Urinary bladder (tissue), 4 donors: ENCODE data around the gene ELOF1. TPM values are rescaled to one million over a fixed set of nuclear protein-coding genes. Genes with fewer than 3 reads are reported as not detected.
"Not testable (repeated sequence)": the region's sequence is repeated elsewhere in the genome, so short reads cannot be mapped to it uniquely, and the experiment has no call there.

ENCODE experiments used
- DNase-seq: peaks from one replicate; pipeline ENCODE4 v3.0.0-alpha.2; 2015; ENCODE audit errors: extremely low spot score
- H3K27ac ChIP-seq: one replicate; pipeline ENCODE4 v1.5.1; 2013; ENCODE audit warnings: low read depth, mild to moderate bottlenecking, moderate library complexity
- H3K36me3 ChIP-seq: one replicate; pipeline ENCODE4 v1.6.1; 2013; ENCODE audit warnings: mild to moderate bottlenecking, moderate library complexity; ENCODE audit not compliant: insufficient read depth
- H3K4me1 ChIP-seq: one replicate; pipeline ENCODE4 v1.6.1; 2013; ENCODE audit warnings: mild to moderate bottlenecking, moderate library complexity; ENCODE audit not compliant: insufficient read depth
- H3K4me3 ChIP-seq: one replicate; pipeline ENCODE4 v1.5.1; 2013; ENCODE audit warnings: low read depth, low read length
- WGBS: extraction: QIAGEN DNeasy Blood & Tissue Kit; methylation state at CpG from one replicate; pipeline ENCODE4 v1.1.7; 2013; 5-methylcytosine and 5-hydroxymethylcytosine counted together
- polyA plus RNA-seq: library from polyadenylated mRNA; stranded (reverse); fragments of 200-250 nt; gene quantifications from one replicate; pipeline ENCODE4 v1.2.3, GENCODE V29; 2013
- total RNA-seq: library from RNA; depleted of rRNA; stranded (reverse); fragments of >200 nt; gene quantifications from one replicate; pipeline ENCODE4 v1.2.3, GENCODE V29; 2014
- donor health status: healthy with polysubstance abuse.
- donor health status: healthy.

Gene ELOF1
- total and polyA plus RNA-seq, 2 donors, result 15.4 to 61.2 TPM

GRCh38 chr19:11578258-11579142, 19.5 kb upstream of the ELOF1 start:
- WGBS, result 13% methylated on average over 62 of the region's 62 CpGs
- Histone ChIP-seq H3K27ac (peak overlapping the region; percentile 16), H3K4me3 (peak overlapping the region; percentile 33), H3K4me1 (no peaks in the 10 kb centered on the region), H3K36me3 (no peaks in the 10 kb centered on the region)
- DNase-seq, result no peak

- WGBS, result 55% methylated on average over 18 of the region's 18 CpGs
- DNase-seq, result no peak
- peak within 1 kb of the TSS; percentile 16 for H3K27ac ChIP-seq
Measured at GRCh38 chr19:11577451-11578257, 18.6 kb upstream of the ELOF1 start, which contains the start of gene ACP5. Gene ACP5 (minus strand): TSS chr19:11577645. CDS start chr19:11577317, 328 bp downstream.

GRCh38 chr19:11576227-11576626, 17.2 kb upstream of the ELOF1 start:
- no peak overlapping the region for H3K27ac ChIP-seq
- WGBS, result 82% methylated on average over 15 of the region's 15 CpGs
- DNase-seq, result no peak
- H3K4me1 ChIP-seq, result no peaks in the 10 kb centered on the region
- H3K4me3 ChIP-seq, result no peak overlapping the region
- no peaks in the 10 kb centered on the region for H3K36me3 ChIP-seq

More at GRCh38 chr19:11577451-11578257, 18.6 kb upstream of the ELOF1 start, which contains the start of gene ACP5:
- no peaks in the 10 kb centered on the region for H3K36me3 ChIP-seq
- peak within 1 kb of the TSS; percentile 33 for H3K4me3 ChIP-seq
- H3K4me1 ChIP-seq, result no peaks in the 10 kb centered on the region

- no peak for DNase-seq
- H3K27ac ChIP-seq, result no peak overlapping the region
- no peaks in the 10 kb centered on the region for H3K36me3 ChIP-seq
- WGBS, result 85% methylated on average over 9 of the region's 9 CpGs
- H3K4me1 ChIP-seq, result no peaks in the 10 kb centered on the region
- no peak overlapping the region for H3K4me3 ChIP-seq
Measured at GRCh38 chr19:11574689-11575088, 15.7 kb upstream of the ELOF1 start.

GRCh38 chr19:11573763-11574162, 14.7 kb upstream of the ELOF1 start:
- not testable (repeated sequence) for H3K36me3 ChIP-seq, H3K27ac ChIP-seq, H3K4me3 ChIP-seq, H3K4me1 ChIP-seq, DNase-seq
- 87% methylated on average over 4 of the region's 4 CpGs for WGBS

- not testable (repeated sequence) for H3K27ac ChIP-seq, DNase-seq, H3K36me3 ChIP-seq, H3K4me1 ChIP-seq, H3K4me3 ChIP-seq
- 73% methylated on average over 6 of the region's 6 CpGs for WGBS
Measured at GRCh38 chr19:11573354-11573753, 14.3 kb upstream of the ELOF1 start.

- H3K4me1 ChIP-seq, result no peaks in the 10 kb centered on the region
- WGBS, result 55% methylated on average over 5 of the region's 5 CpGs
- no peak overlapping the region for H3K27ac ChIP-seq
- no peak overlapping the region for H3K4me3 ChIP-seq
- DNase-seq, result no peak
- H3K36me3 ChIP-seq, result no peaks in the 10 kb centered on the region
Measured at GRCh38 chr19:11570039-11570462, 11.0 kb upstream of the ELOF1 start.

- 83% methylated on average over 2 of the region's 2 CpGs for WGBS
- DNase-seq, result no peak
- no peaks in the 10 kb centered on the region for H3K4me1 ChIP-seq
- no peaks in the 10 kb centered on the region for H3K36me3 ChIP-seq
- H3K4me3 ChIP-seq, result no peak overlapping the region
- H3K27ac ChIP-seq, result no peak overlapping the region
Measured at GRCh38 chr19:11566164-11566563, 7.1 kb upstream of the ELOF1 start.

GRCh38 chr19:11565649-11565980, 6.6 kb upstream of the ELOF1 start:
- H3K4me3 ChIP-seq, H3K4me1 ChIP-seq, H3K27ac ChIP-seq, H3K36me3 ChIP-seq, DNase-seq: not testable (repeated sequence)
- 89% methylated on average over 5 of the region's 5 CpGs for WGBS

GRCh38 chr19:11564082-11564807, 5.2 kb upstream of the ELOF1 start:
- H3K4me1 ChIP-seq, H3K4me3 ChIP-seq, DNase-seq, H3K27ac ChIP-seq, H3K36me3 ChIP-seq: not testable (repeated sequence)
- 93% methylated on average over 6 of the region's 6 CpGs for WGBS

- Histone ChIP-seq H3K4me1 (no peaks in the 10 kb centered on the region), H3K36me3 (no peaks in the 10 kb centered on the region), H3K4me3 (no peak overlapping the region), H3K27ac (no peak overlapping the region)
- no peak for DNase-seq
- 86% methylated on average over 8 of the region's 8 CpGs for WGBS
Measured at GRCh38 chr19:11563532-11563931, 4.5 kb upstream of the ELOF1 start.

- Histone ChIP-seq H3K36me3 (no peaks in the 10 kb centered on the region), H3K27ac (no peak overlapping the region), H3K4me1 (no peaks in the 10 kb centered on the region), H3K4me3 (no peak overlapping the region)
- no peak for DNase-seq
- 13% methylated on average over 9 of the region's 9 CpGs for WGBS
Measured at GRCh38 chr19:11560404-11561051, 1.5 kb upstream of the ELOF1 start.
